ENCODE results near the gene HYAL3. TPM values are rescaled to one million over a fixed set of nuclear protein-coding genes. Genes with fewer than 3 reads are reported as not detected.
A peak's percentile ranks its signal among the peaks of the same experiment; 100 is the strongest.

The HYAL3 gene
- total and polyA plus RNA-seq, 2 of the 13 experiments (the other 11 are each of a cell fraction or from before 2014, with no cell fraction given) = 5.5 to 10.4 TPM

GRCh38 chr3:50320853-50321335 lies 21.7 kb upstream of the HYAL3 start (continued):
- TF ChIP-seq PAXIP1 (CRISPR knock-in tag; conservative IDR thresholded peaks at IDR 0.05) (no peak), MBNL3 (CRISPR knock-in tag; conservative IDR thresholded peaks at IDR 0.05) (no peak), ZFP36L2 (CRISPR knock-in tag; IDR thresholded peaks at IDR 0.05) (no peak), SOX13 (IDR thresholded peaks at IDR 0.05) (no peak), SOX13 (CRISPR knock-in tag; conservative IDR thresholded peaks at IDR 0.05 in 1 of 2, IDR thresholded peaks at IDR 0.05 in 1 of 2) (no peak), TFE3 (CRISPR knock-in tag; IDR thresholded peaks at IDR 0.05) (no peak), ZNF710 (CRISPR knock-in tag; IDR thresholded peaks at IDR 0.05; ENCODE audit: borderline replicate concordance) (no peak), FOXM1 (CRISPR knock-in tag; IDR thresholded peaks at IDR 0.05) (no peak), ZNF275 (CRISPR knock-in tag; IDR thresholded peaks at IDR 0.05; ENCODE audit: borderline replicate concordance) (0 out of 2 replicates have a peak, but pooled peaks have one; percentile 9), ATF5 (CRISPR knock-in tag; IDR thresholded peaks at IDR 0.05; ENCODE audit: low read depth) (no peak), ZNF629 (CRISPR knock-in tag; conservative IDR thresholded peaks at IDR 0.05) (no peak), ZGPAT (CRISPR knock-in tag; IDR thresholded peaks at IDR 0.05) (no peak), ZEB1 (IDR thresholded peaks at IDR 0.05; ENCODE audit: insufficient replicate concordance, low read depth) (peak; percentile 16), PATZ1 (CRISPR knock-in tag; IDR thresholded peaks at IDR 0.05) (peak; percentile 82)
